Mesenchymal stem cell (in vitro differentiated cells and primary cell): Measurements from ENCODE around the gene TUBA4B.

Experiments used
- DNase-seq: peaks from one replicate; pipeline ENCODE4 v3.0.0-alpha.2; 2013
- H2AFZ ChIP-seq: one replicate; pipeline ENCODE4 v1.6.1; 2013; ENCODE audit warnings: low read depth, mild to moderate bottlenecking, control low read depth, inconsistent platforms, low read length, moderate library complexity
- H2AK5ac ChIP-seq: 2 replicates; pipeline ENCODE4 v1.6.1; 2013; ENCODE audit warnings: low read length, moderate library complexity, mild to moderate bottlenecking, inconsistent platforms; ENCODE audit not compliant: severe bottlenecking
- H2BK120ac ChIP-seq: one replicate; pipeline ENCODE4 v1.6.1; 2013; ENCODE audit warnings: low read depth, mild to moderate bottlenecking, inconsistent platforms, low read length, moderate library complexity
- H2BK12ac ChIP-seq, 2 experiments: one replicate each; pipeline ENCODE4 v1.6.1; 2013; ENCODE audit warnings: inconsistent platforms in 2 of 2, low read length in 2 of 2, mild to moderate bottlenecking in 2 of 2, moderate library complexity in 2 of 2, control low read depth in 1 of 2
- H2BK15ac ChIP-seq: one replicate; pipeline ENCODE4 v1.6.1; 2013; ENCODE audit warnings: mild to moderate bottlenecking, low read depth, inconsistent platforms; ENCODE audit not compliant: poor library complexity, severe bottlenecking
- H2BK5ac ChIP-seq: 2 replicates; pipeline ENCODE4 v1.6.1; 2013; ENCODE audit warnings: low read depth, mild to moderate bottlenecking, low read length, control low read depth, inconsistent platforms; ENCODE audit not compliant: poor library complexity, severe bottlenecking
- H3K14ac ChIP-seq, 2 experiments: one replicate each; pipeline ENCODE4 v1.6.1; 2013; ENCODE audit warnings: inconsistent platforms in 2 of 2, low read length in 2 of 2, control low read depth in 1 of 2, mild to moderate bottlenecking in 1 of 2, moderate library complexity in 1 of 2
- H3K18ac ChIP-seq, 2 experiments: one replicate each; pipeline ENCODE4 v1.6.1; 2013; ENCODE audit warnings: inconsistent platforms in 2 of 2, low read length in 2 of 2, control low read depth in 1 of 2, low read depth in 1 of 2, mild to moderate bottlenecking in 1 of 2
- H3K23ac ChIP-seq, 2 experiments: one replicate each; pipeline ENCODE4 v1.6.1; 2013; ENCODE audit warnings: inconsistent platforms in 2 of 2, low read length in 2 of 2, mild to moderate bottlenecking in 2 of 2, moderate library complexity in 2 of 2, control low read depth in 1 of 2
- H3K27ac ChIP-seq: 2 replicates; pipeline ENCODE4 v1.5.1; 2013; ENCODE audit warnings: mild to moderate bottlenecking, moderate library complexity, low read length, control low read depth, inconsistent platforms; ENCODE audit not compliant: poor library complexity, severe bottlenecking
- H3K27me3 ChIP-seq, 2 experiments: 2 replicates each; pipeline versions ENCODE4 v1.6.1 to v1.7.0; 2013; ENCODE audit warnings: low read length in 2 of 2, mild to moderate bottlenecking in 2 of 2, moderate library complexity in 2 of 2, control low read depth in 1 of 2, inconsistent platforms in 1 of 2; ENCODE audit not compliant: control insufficient read depth in 1 of 2, insufficient read depth in 1 of 2
- H3K36me3 ChIP-seq, 2 experiments: 2 replicates each; pipeline versions ENCODE4 v1.6.1 to v1.7.0; 2013; ENCODE audit warnings: low read length in 2 of 2, control low read depth in 1 of 2, inconsistent platforms in 1 of 2, low read depth in 1 of 2, mild to moderate bottlenecking in 1 of 2; ENCODE audit not compliant: insufficient read depth in 2 of 2, control insufficient read depth in 1 of 2
- H3K4ac ChIP-seq, 2 experiments: one replicate each; pipeline ENCODE4 v1.6.1; 2013; ENCODE audit warnings: inconsistent platforms in 2 of 2, low read length in 2 of 2, mild to moderate bottlenecking in 2 of 2, moderate library complexity in 2 of 2, control low read depth in 1 of 2, low read depth in 1 of 2
- H3K4me1 ChIP-seq: 2 replicates; pipeline ENCODE4 v1.6.1; 2013; ENCODE audit warnings: low read depth, low read length, control low read depth; ENCODE audit not compliant: control insufficient read depth, insufficient read depth
- H3K4me2 ChIP-seq: 2 replicates; pipeline ENCODE4 v1.6.1; 2013; ENCODE audit warnings: low read length, mild to moderate bottlenecking, inconsistent platforms; ENCODE audit not compliant: poor library complexity, severe bottlenecking
- H3K4me3 ChIP-seq, 2 experiments: 2 replicates each; pipeline versions ENCODE4 v1.5.1 to v1.7.0; 2013; ENCODE audit warnings: low read length in 2 of 2, mild to moderate bottlenecking in 2 of 2, control low read depth in 1 of 2, low read depth in 1 of 2; ENCODE audit not compliant: insufficient read depth in 1 of 2
- H3K79me1 ChIP-seq: replicated peaks from 2 replicates; pipeline ENCODE4 v1.6.1; 2013; ENCODE audit warnings: mild to moderate bottlenecking, control low read depth, low read length, inconsistent platforms; ENCODE audit not compliant: poor library complexity, severe bottlenecking
- H3K9ac ChIP-seq: 2 replicates; pipeline ENCODE4 v1.7.0; 2013; ENCODE audit warnings: mild to moderate bottlenecking, low read length, moderate library complexity
- H3K9me3 ChIP-seq: 2 replicates; pipeline ENCODE4 v1.7.0; 2013; ENCODE audit warnings: mild to moderate bottlenecking, low read length; ENCODE audit not compliant: control insufficient read depth
- H4K8ac ChIP-seq: one replicate; pipeline ENCODE4 v1.6.1; 2013; ENCODE audit warnings: inconsistent platforms, mild to moderate bottlenecking, low read length, moderate library complexity
- H4K91ac ChIP-seq: one replicate; pipeline ENCODE4 v1.6.1; 2013; ENCODE audit warnings: mild to moderate bottlenecking, low read length, inconsistent platforms
- WGBS: methylation state at CpG from one replicate; pipeline ENCODE4 v1.1.7; 2013; ENCODE audit warnings: mixed read lengths; 5-methylcytosine and 5-hydroxymethylcytosine counted together

TUBA4B gene

GRCh38 chr2:219302412-219302968, 49.4 kb downstream of the TUBA4B start:
- no peak overlapping the region for H3K9ac ChIP-seq
- no peak overlapping the region for H2BK15ac ChIP-seq
- no peaks in the 10 kb centered on the region for H3K79me1 ChIP-seq
- H3K27ac ChIP-seq = no peak overlapping the region
- no peak overlapping the region for H4K8ac ChIP-seq
- no peak overlapping the region for H2BK5ac ChIP-seq
- no peak overlapping the region for H3K4ac ChIP-seq
- no peak overlapping the region for H3K4me2 ChIP-seq
- no peaks in the 10 kb centered on the region for H3K9me3 ChIP-seq
- 75% methylated on average over 11 of the region's 11 CpGs for whole genome bisulfite sequencing
- no peak overlapping the region for H2AFZ ChIP-seq
- no peak overlapping the region for H3K23ac ChIP-seq
- DNase-seq = no peak
- H4K91ac ChIP-seq = no peak overlapping the region
- H3K4me3 ChIP-seq = no peak overlapping the region
- H3K18ac ChIP-seq = no peak overlapping the region
- no peaks in the 10 kb centered on the region for H3K36me3 ChIP-seq
- no peak overlapping the region for H2BK12ac ChIP-seq
- H3K27me3 ChIP-seq = peaks cover 58 to 65% of the 10 kb centered on the region in 2 experiments
- no peak overlapping the region for H2AK5ac ChIP-seq
- peaks cover 4% of the 10 kb centered on the region for H3K4me1 ChIP-seq
- H3K14ac ChIP-seq = no peak overlapping the region
- no peak overlapping the region for H2BK120ac ChIP-seq

GRCh38 chr2:219304223-219304622, 51.2 kb downstream of the TUBA4B start:
- 59% methylated on average over 1 of the region's 2 CpGs for WGBS
- no peak for DNase-seq
- Histone ChIP-seq H3K27ac (no peak overlapping the region), H2AK5ac (no peak overlapping the region), H3K27me3 (peaks cover 68 to 74% of the 10 kb centered on the region in 2 experiments), H4K8ac (no peak overlapping the region), H3K9ac (no peak overlapping the region), H3K9me3 (no peaks in the 10 kb centered on the region), H3K18ac (no peak overlapping the region), H3K4me2 (no peak overlapping the region), H2BK120ac (no peak overlapping the region), H2BK15ac (no peak overlapping the region), H3K4ac (no peak overlapping the region), H3K79me1 (no peaks in the 10 kb centered on the region), H2BK5ac (no peak overlapping the region), H4K91ac (no peak overlapping the region), H3K4me3 (no peak overlapping the region), H3K14ac (no peak overlapping the region), H3K23ac (no peak overlapping the region), H2BK12ac (no peak overlapping the region), H3K36me3 (no peaks in the 10 kb centered on the region), H3K4me1 (peaks cover 11% of the 10 kb centered on the region), H2AFZ (no peak overlapping the region)

DNA sequence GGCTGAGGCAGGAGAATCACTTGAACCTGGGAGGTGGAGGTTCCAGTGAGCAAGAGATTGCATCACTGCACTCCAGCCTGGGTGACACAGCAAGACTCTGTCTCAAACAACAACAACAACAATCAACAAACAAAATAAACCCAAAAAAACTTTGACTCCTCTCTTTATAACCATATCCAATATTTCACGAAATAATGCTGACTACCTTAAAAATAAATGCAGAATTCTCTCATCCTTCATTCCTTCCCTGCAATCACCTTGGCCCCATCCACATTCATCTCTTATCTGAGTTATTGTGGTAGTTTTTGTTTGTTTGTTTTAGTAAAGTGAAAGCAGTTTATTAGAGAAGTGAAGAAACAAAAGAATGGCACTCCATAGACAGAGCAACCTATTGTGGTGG, 53.0 kb downstream of the TUBA4B start:
- no peak overlapping the region for H2AFZ ChIP-seq
- WGBS = 70% methylated on average over 1 of the region's 1 CpG
- no peak overlapping the region for H3K4me3 ChIP-seq
- DNase-seq = no peak
- H2BK15ac ChIP-seq = no peak overlapping the region
- no peak overlapping the region for H2AK5ac ChIP-seq
- no peaks in the 10 kb centered on the region for H3K9me3 ChIP-seq
- no peaks in the 10 kb centered on the region for H3K36me3 ChIP-seq
- no peak overlapping the region for H2BK12ac ChIP-seq
- H3K4me1 ChIP-seq = peaks cover 13% of the 10 kb centered on the region
- H3K23ac ChIP-seq = no peak overlapping the region
- no peak overlapping the region for H3K14ac ChIP-seq
- H3K27ac ChIP-seq = no peak overlapping the region
- no peak overlapping the region for H4K8ac ChIP-seq
- H3K18ac ChIP-seq = no peak overlapping the region
- H3K4me2 ChIP-seq = no peak overlapping the region
- H2BK120ac ChIP-seq = no peak overlapping the region
- no peak overlapping the region for H3K4ac ChIP-seq
- H4K91ac ChIP-seq = no peak overlapping the region
- H3K9ac ChIP-seq = no peak overlapping the region
- no peak overlapping the region for H2BK5ac ChIP-seq
- no peaks in the 10 kb centered on the region for H3K79me1 ChIP-seq
- peaks cover 63 to 70% of the 10 kb centered on the region in 2 experiments for H3K27me3 ChIP-seq

GRCh38 chr2:219308142-219309101, 55.4 kb downstream of the TUBA4B start:
- Histone ChIP-seq H3K9me3 (no peaks in the 10 kb centered on the region), H2AFZ (no peak overlapping the region), H3K23ac (peak overlapping the region in 1 of 2 experiments; percentile 10), H2BK15ac (no peak overlapping the region), H3K79me1 (no peaks in the 10 kb centered on the region), H2AK5ac (no peak overlapping the region), H4K8ac (no peak overlapping the region), H3K4me3 (peak overlapping the region in 1 of 2 experiments; percentile 63), H3K27me3 (peaks cover 39 to 47% of the 10 kb centered on the region in 2 experiments), H3K4me1 (peaks cover 13% of the 10 kb centered on the region), H2BK120ac (no peak overlapping the region), H3K18ac (no peak overlapping the region), H3K4me2 (peak overlapping the region; percentile 53), H3K9ac (peak overlapping the region; percentile 38), H3K36me3 (no peaks in the 10 kb centered on the region), H2BK12ac (no peak overlapping the region), H3K27ac (no peak overlapping the region), H4K91ac (no peak overlapping the region), H3K14ac (no peak overlapping the region), H3K4ac (no peak overlapping the region), H2BK5ac (no peak overlapping the region)
- peak; percentile 72 for DNase-seq
- WGBS = 1% methylated on average over 38 of the region's 45 CpGs
